Activated T-helper 17 cell treated with anti-CD3 and anti-CD28 coated beads, Interleukin-2, amount 50 U/mL, for 72 hours (primary cell): ENCODE data around the gene KRT222. TPM values are rescaled to one million over a fixed set of nuclear protein-coding genes. Genes with fewer than 3 reads are reported as not detected.

Experiments
- ATAC-seq: fragments of 150-1000 bp; cut with Tn5 transposase; replicated peaks from 2 replicates; pipeline ENCODE4 v1.10.0; 2021; ENCODE audit warnings: mild to moderate bottlenecking, moderate library complexity
- H3K27ac Mint-ChIP-seq: one replicate; pipeline ENCODE4 v1.8.0; 2022; ENCODE audit warnings: mixed read lengths
- H3K27me3 Mint-ChIP-seq: one replicate; pipeline ENCODE4 v1.8.0; 2022; ENCODE audit warnings: mixed read lengths
- H3K36me3 Mint-ChIP-seq: one replicate; pipeline ENCODE4 v1.8.0; 2022; ENCODE audit warnings: low read depth, mild to moderate bottlenecking, mixed read lengths
- H3K4me1 Mint-ChIP-seq: one replicate; pipeline ENCODE4 v1.8.0; 2022; ENCODE audit warnings: mixed read lengths
- H3K4me3 Mint-ChIP-seq: one replicate; pipeline ENCODE4 v1.8.0; 2022; ENCODE audit warnings: mild to moderate bottlenecking, mixed read lengths
- H3K9me3 Mint-ChIP-seq: one replicate; pipeline ENCODE4 v1.8.0; 2022; ENCODE audit warnings: mixed read lengths
- total RNA-seq, 2 donors: library from RNA; stranded (reverse); gene quantifications; one replicate each; pipeline ENCODE4 v1.2.3, GENCODE V29; 2022

Gene KRT222
- total RNA-seq, 2 donors from 2014 or later = not detected

GRCh38 chr17:40645291-40645690 is 19.7 kb downstream of the KRT222 start:
- no peaks in the 10 kb centered on the region for H3K9me3 Mint-ChIP-seq
- peak overlapping the region; percentile 67 for H3K27ac Mint-ChIP-seq
- peaks cover 33% of the 10 kb centered on the region for H3K4me1 Mint-ChIP-seq
- H3K4me3 Mint-ChIP-seq = peak overlapping the region; percentile 89
- no peaks in the 10 kb centered on the region for H3K27me3 Mint-ChIP-seq
- peaks cover 66% of the 10 kb centered on the region for H3K36me3 Mint-ChIP-seq
- no peak for ATAC-seq

- ATAC-seq = no peak
- Mint-ChIP-seq H3K9me3 (no peaks in the 10 kb centered on the region), H3K36me3 (peaks cover 100% of the 10 kb centered on the region), H3K27me3 (no peaks in the 10 kb centered on the region), H3K4me3 (no peak overlapping the region), H3K4me1 (peaks cover 21% of the 10 kb centered on the region), H3K27ac (peak overlapping the region; percentile 62)
These were observed 27.0 kb downstream of the KRT222 start for GRCh38 chr17:40637931-40638330.

- peaks cover 100% of the 10 kb centered on the region for H3K36me3 Mint-ChIP-seq
- ATAC-seq = no peak
- H3K4me1 Mint-ChIP-seq = peaks cover 4% of the 10 kb centered on the region
- H3K4me3 Mint-ChIP-seq = no peak overlapping the region
- peak overlapping the region; percentile 39 for H3K27ac Mint-ChIP-seq
- H3K27me3 Mint-ChIP-seq = no peaks in the 10 kb centered on the region
- no peaks in the 10 kb centered on the region for H3K9me3 Mint-ChIP-seq
These were observed 31.1 kb downstream of the KRT222 start for GRCh38 chr17:40633871-40634270.

GRCh38 chr17:40632216-40632615 is 32.8 kb downstream of the KRT222 start:
- Mint-ChIP-seq H3K4me3 (no peak overlapping the region), H3K9me3 (no peaks in the 10 kb centered on the region), H3K27me3 (no peaks in the 10 kb centered on the region), H3K27ac (no peak overlapping the region), H3K36me3 (peaks cover 100% of the 10 kb centered on the region), H3K4me1 (peaks cover 8% of the 10 kb centered on the region)
- no peak for ATAC-seq

GRCh38 chr17:40629842-40630241 is 35.1 kb downstream of the KRT222 start:
- no peaks in the 10 kb centered on the region for H3K27me3 Mint-ChIP-seq
- peak overlapping the region; percentile 7 for H3K4me3 Mint-ChIP-seq
- ATAC-seq = peak; percentile 89
- peak overlapping the region; percentile 1 for H3K27ac Mint-ChIP-seq
- H3K9me3 Mint-ChIP-seq = no peaks in the 10 kb centered on the region
- peaks cover 19% of the 10 kb centered on the region for H3K4me1 Mint-ChIP-seq
- H3K36me3 Mint-ChIP-seq = peaks cover 81% of the 10 kb centered on the region

GRCh38 chr17:40625311-40625710 is 39.7 kb downstream of the KRT222 start:
- H3K4me3 Mint-ChIP-seq = peak overlapping the region; percentile 70
- H3K9me3 Mint-ChIP-seq = no peaks in the 10 kb centered on the region
- no peak for ATAC-seq
- H3K36me3 Mint-ChIP-seq = peaks cover 35% of the 10 kb centered on the region
- H3K27me3 Mint-ChIP-seq = no peaks in the 10 kb centered on the region
- H3K27ac Mint-ChIP-seq = peak overlapping the region; percentile 71
- peaks cover 48% of the 10 kb centered on the region for H3K4me1 Mint-ChIP-seq

GRCh38 chr17:40623419-40624210 is 41.4 kb downstream of the KRT222 start:
- H3K9me3 Mint-ChIP-seq = no peaks in the 10 kb centered on the region
- H3K27ac Mint-ChIP-seq = peak overlapping the region; percentile 71
- peaks cover 50% of the 10 kb centered on the region for H3K4me1 Mint-ChIP-seq
- no peaks in the 10 kb centered on the region for H3K27me3 Mint-ChIP-seq
- peak overlapping the region; percentile 70 for H3K4me3 Mint-ChIP-seq
- H3K36me3 Mint-ChIP-seq = peaks cover 18% of the 10 kb centered on the region
- ATAC-seq = no peak

- peaks cover 49% of the 10 kb centered on the region for H3K4me1 Mint-ChIP-seq
- H3K4me3 Mint-ChIP-seq = peak overlapping the region; percentile 52
- peaks cover 7% of the 10 kb centered on the region for H3K36me3 Mint-ChIP-seq
These were observed 42.5 kb downstream of the KRT222 start for GRCh38 chr17:40622509-40622928.

GRCh38 chr17:40621578-40621977 is 43.4 kb downstream of the KRT222 start:
- H3K4me3 Mint-ChIP-seq = peak overlapping the region; percentile 52
- no peaks in the 10 kb centered on the region for H3K36me3 Mint-ChIP-seq
- no peak overlapping the region for H3K27ac Mint-ChIP-seq
- peaks cover 48% of the 10 kb centered on the region for H3K4me1 Mint-ChIP-seq
- ATAC-seq = no peak
- no peaks in the 10 kb centered on the region for H3K9me3 Mint-ChIP-seq
- H3K27me3 Mint-ChIP-seq = no peaks in the 10 kb centered on the region

More at GRCh38 chr17:40622509-40622928, 42.5 kb downstream of the KRT222 start:
- Mint-ChIP-seq H3K9me3 (no peaks in the 10 kb centered on the region), H3K27ac (peak overlapping the region; percentile 64), H3K27me3 (no peaks in the 10 kb centered on the region)
- peak; percentile 34 for ATAC-seq

- H3K36me3 Mint-ChIP-seq = no peaks in the 10 kb centered on the region
- H3K4me3 Mint-ChIP-seq = peak overlapping the region; percentile 80
- no peak overlapping the region for H3K27ac Mint-ChIP-seq
- no peaks in the 10 kb centered on the region for H3K9me3 Mint-ChIP-seq
- ATAC-seq = no peak
- peaks cover 53% of the 10 kb centered on the region for H3K4me1 Mint-ChIP-seq
- H3K27me3 Mint-ChIP-seq = no peaks in the 10 kb centered on the region
These were observed 44.0 kb downstream of the KRT222 start for GRCh38 chr17:40621019-40621418.

- H3K27ac Mint-ChIP-seq = peak overlapping the region; percentile 88
- peaks cover 52% of the 10 kb centered on the region for H3K4me1 Mint-ChIP-seq
- no peak for ATAC-seq
These were observed 46.0 kb downstream of the KRT222 start for GRCh38 chr17:40618754-40619625.

GRCh38 chr17:40617678-40618240 is 47.2 kb downstream of the KRT222 start:
- Mint-ChIP-seq H3K27ac (no peak overlapping the region), H3K9me3 (no peaks in the 10 kb centered on the region), H3K4me1 (peaks cover 57% of the 10 kb centered on the region), H3K27me3 (no peaks in the 10 kb centered on the region), H3K4me3 (no peak overlapping the region), H3K36me3 (no peaks in the 10 kb centered on the region)
- ATAC-seq = no peak

More at GRCh38 chr17:40618754-40619625, 46.0 kb downstream of the KRT222 start:
- no peaks in the 10 kb centered on the region for H3K9me3 Mint-ChIP-seq
- H3K36me3 Mint-ChIP-seq = no peaks in the 10 kb centered on the region
- no peaks in the 10 kb centered on the region for H3K27me3 Mint-ChIP-seq
- peak overlapping the region; percentile 80 for H3K4me3 Mint-ChIP-seq

GRCh38 chr17:40616592-40616991 is 48.4 kb downstream of the KRT222 start:
- Mint-ChIP-seq H3K36me3 (no peaks in the 10 kb centered on the region), H3K9me3 (no peaks in the 10 kb centered on the region), H3K4me3 (peak overlapping the region; percentile 74), H3K4me1 (peaks cover 53% of the 10 kb centered on the region), H3K27me3 (no peaks in the 10 kb centered on the region), H3K27ac (peak overlapping the region; percentile 87)
- ATAC-seq = no peak

GRCh38 chr17:40615841-40616476 is 49.0 kb downstream of the KRT222 start:
- peak overlapping the region; percentile 87 for H3K27ac Mint-ChIP-seq

More at GRCh38 chr17:40615841-40616476, 49.0 kb downstream of the KRT222 start:
- no peak for ATAC-seq
- Mint-ChIP-seq H3K27me3 (no peaks in the 10 kb centered on the region), H3K36me3 (no peaks in the 10 kb centered on the region), H3K9me3 (no peaks in the 10 kb centered on the region), H3K4me3 (peak overlapping the region; percentile 74), H3K4me1 (peaks cover 57% of the 10 kb centered on the region)
